GM19238 (cell line): ENCODE results near the gene GNB5.
A peak's percentile ranks its signal among the peaks of the same experiment; 100 is the strongest.

ENCODE experiments used
- DNase-seq: peaks from one replicate; pipeline ENCODE4 v3.0.0; 2011; ENCODE audit warnings: low spot score; ENCODE audit not compliant: insufficient read length

Gene GNB5

DNA sequence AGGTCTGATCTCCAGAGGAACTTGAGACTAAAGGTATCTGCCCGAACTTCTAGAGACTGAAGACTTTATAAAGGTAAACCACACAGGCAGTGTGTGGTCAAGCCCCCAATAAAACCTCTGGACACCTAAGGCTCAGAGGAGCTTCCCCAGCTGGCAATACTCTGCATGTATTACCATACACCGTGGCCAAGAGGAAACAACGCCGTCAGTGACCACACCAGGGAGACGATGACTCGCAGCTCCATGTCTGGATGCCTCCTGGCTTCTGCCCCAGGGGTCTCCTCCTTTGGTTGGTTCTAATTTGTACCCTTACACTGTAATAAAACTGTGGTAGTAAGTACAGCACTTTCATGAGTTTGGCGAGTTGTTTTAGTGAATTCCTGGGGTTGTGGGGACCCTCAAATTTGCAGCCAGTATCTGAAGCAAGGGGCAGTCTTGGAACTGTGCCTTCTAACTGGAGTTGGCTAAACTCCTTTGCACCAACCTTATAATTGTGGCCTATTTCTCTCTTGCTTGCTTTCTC lies 46.5 kb downstream of the GNB5 start:
- no peak for DNase-seq

GRCh38 chr15:52143873-52144272 lies 47.3 kb downstream of the GNB5 start:
- DNase-seq: no peak

DNA sequence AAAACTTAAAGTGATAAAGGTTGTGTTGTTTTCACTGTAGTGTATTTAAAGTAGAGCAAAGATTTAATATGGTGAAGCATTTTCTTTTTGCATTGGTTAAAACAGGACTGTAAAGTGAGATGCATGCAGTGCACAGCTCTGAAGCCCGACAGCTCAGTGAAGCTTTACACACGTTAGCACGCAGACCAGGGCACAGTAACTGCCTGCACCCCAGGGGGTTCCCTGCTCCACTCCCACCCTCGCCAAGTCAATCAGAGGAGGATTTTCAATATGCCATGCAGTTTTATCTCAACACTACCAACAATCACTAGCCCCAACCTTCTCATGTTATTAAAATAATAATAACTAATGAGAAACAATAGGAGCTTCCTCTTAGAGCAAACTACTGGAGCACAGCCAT lies 50.5 kb downstream of the GNB5 start:
- no peak for DNase-seq

DNA sequence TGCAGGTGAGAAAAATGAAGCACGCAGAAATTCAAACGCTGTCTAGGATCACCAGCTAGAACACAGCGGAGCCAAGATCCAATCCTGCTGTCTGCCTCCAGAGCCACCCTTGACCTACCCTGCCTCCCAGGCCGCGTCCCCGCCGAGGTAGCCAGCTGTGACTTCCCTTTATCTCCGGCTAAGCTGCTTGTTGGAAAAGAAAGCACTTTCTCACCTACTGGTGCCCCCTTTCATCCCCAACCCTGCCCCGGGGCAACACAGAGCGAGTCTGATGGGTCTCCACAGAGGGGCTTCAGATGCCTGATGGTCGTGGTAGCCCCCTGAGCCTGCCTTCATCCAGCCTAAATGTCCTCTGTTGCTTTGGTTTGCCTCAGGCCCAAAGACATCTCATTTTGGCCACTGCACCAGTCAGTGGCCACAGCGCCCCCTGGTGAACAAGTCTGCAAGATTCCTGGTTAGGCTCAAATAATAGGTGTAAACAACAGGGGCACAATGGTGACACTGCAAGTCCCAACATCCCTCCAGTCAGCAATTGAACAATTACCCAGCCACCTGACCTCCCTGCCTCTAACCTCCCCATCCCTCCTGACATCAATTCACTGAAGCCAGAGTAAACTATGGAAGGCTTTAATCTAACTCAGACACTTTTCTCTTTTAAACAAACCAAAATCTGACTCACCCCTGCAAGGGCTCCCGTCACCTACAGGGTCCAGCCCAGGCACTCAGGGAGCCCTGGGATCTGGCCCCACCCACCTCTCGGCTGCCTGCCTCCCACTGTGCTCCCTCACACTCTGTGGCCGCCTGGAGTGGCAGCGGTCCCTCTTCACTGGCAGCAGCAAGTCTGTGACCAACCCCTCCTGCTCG lies 51.4 kb downstream of the GNB5 start:
- DNase-seq: peak; percentile 65

DNA sequence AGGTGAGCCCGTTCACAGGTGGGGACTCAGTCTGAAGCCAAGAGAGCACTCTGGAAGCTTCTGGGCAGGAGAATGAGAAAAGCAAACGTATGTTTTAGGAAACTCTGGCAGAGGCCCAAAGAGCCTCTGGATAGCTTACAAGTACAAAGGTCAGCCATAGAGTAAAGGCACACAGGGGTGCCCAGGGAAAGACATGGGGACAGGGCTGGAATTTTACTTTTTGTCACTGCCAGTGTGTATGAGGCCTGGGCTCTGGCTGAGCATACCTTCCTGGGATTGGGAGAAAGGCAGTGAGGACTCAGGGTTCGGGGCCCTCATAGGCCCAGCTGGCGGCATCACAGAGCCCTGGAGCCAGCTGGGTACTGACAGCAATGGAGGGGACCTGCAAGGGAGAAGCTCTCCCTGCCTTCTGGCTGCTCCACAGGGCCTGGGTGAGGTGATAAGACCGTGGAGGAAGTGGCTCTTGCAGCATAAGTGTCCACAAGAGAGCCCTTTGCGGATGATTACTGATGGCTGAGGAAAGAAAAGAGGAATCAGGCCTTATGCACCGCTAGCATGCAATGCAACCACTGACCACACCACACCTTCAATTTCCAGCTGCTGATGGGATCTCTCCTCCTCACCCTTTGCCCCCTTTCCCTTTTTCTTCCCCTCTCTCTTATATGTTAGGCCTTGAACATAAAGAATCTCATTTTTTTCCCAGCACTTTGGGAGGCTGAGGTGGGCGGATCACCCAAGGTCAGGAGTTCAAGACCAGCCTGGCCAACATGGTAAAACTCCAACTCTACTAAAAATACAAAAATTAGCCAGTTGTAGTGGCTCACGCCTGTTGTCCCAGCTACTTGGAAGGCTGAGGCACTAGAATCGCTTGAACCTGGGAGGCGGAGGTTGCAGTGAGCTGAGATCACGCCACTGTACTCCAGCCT lies 53.5 kb downstream of the GNB5 start:
- DNase-seq: no peak

GRCh38 chr15:52136442-52136980 lies 54.7 kb downstream of the GNB5 start:
- no peak for DNase-seq

DNA sequence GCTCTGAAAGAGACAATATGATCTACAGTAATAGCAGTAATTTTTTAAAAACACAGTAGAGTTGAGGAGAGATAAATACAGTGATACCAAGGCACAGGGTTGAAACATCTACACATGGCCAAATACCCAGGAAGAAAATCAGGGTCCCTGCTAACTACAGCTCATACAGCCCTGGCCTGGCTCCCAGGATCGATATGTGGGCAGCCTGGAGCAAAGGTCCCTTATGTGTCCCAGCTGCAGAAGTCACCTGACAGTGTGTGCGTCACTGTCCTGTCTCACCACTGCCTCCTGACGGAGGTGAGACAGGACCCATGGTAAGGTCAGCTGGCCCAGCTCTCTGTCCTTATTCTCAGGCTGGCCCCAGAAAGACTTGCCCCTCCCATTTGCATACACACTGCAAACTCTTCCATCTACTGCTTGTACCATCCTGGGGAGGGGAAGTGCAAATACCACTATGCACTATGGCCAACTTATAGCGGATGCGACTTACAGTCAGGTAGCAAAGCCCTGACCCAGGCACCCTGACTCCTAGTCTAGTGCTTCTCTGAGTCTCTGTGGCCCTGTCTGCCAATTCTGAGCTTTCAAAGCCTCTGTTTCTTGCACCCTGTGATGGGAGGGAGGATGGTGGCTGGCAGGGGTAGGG lies 56.6 kb downstream of the GNB5 start:
- no peak for DNase-seq

GRCh38 chr15:52133510-52134220 lies 57.5 kb downstream of the GNB5 start:
- DNase-seq: no peak

DNA sequence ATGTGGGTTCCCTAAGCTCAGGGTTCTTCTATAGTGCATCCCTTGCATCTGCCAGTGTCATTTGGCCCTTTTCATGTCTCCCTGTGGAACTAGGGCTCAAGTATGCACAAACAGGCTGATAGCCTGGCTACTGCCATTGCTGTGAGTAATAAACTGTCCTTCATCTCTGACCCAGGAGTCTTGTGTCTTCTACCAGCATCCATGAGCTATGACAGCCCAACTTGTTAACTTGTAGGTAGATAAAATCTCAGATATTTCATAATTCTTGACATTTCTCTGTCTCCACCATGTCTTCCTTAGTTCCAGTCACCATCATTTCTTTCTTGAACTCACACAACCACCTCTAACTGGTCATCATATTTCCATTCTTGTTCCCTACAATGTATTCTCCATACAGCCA lies 59.1 kb downstream of the GNB5 start:
- DNase-seq: no peak

- no peak for DNase-seq
Observed at GRCh38 chr15:52128568-52128967, 62.6 kb downstream of the GNB5 start.

DNA sequence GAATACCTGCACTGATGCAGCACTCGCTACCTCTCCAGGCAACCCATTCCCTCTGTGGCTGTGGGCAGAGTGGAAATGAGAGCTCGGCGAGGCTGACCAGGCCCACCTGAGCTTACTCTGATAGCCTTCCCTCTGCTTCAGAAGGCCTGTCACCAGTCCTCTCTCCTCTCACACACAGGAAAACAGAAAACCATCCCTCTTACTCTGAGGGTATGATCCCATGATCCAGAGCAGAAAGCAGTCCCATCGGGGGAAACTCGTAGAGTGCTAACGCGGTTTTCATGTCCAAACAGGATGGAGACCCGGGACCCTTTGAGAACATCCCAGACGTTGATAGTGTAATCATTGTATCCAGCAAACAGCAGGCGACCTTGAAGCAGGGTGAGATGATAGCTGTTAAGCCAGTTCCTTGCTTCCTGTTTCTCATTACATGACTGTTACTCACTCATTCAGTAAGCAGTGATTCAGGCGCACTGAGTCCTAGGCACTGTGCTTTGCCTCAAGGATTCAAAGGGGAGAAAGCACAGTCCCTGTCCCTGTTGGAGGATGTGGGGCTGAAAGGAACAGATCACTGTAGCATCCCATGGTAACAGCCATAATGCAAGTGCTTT lies 66.8 kb downstream of the GNB5 start:
- no peak for DNase-seq

DNA sequence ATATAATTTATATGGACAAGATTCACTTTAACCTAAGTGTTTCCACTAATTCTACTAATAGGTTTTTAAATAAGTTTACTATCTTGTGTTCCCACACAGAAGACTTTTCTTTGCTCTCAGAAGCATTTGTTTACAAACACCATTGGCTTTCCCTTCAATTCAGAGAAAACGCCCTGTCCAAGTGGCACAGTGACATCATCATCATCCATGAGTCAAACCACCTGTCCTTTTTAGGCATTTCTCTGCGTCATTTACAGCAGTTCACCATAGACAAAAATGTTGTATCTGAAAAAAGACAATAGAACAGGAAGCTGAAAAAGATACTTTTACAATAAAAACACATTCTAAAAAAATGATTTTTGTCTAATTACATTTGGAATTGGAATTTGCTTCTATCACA lies 69.3 kb downstream of the GNB5 start:
- DNase-seq: no peak

- no peak for DNase-seq
Observed at GRCh38 chr15:52121006-52121405, 70.2 kb downstream of the GNB5 start.

DNA sequence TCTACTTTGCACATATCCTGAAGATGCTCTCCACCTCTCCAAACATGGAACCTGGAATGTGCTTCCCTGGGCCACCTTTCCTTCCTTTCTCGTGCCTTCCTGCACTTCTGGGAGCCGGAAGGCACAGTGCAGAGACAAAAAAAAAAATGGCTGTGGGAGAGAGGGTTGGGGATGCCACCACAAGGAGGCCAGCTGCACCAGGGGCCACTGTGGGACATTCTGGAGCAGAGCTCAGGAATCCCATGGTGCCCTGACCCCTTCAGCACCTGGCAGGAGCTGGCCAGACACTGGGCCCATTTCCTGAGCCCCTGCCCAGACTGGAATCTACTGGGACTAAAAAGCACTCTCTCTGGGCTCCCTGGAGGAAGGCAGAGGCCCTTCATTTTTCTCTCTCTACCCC lies 70.7 kb downstream of the GNB5 start:
- no peak for DNase-seq

DNA sequence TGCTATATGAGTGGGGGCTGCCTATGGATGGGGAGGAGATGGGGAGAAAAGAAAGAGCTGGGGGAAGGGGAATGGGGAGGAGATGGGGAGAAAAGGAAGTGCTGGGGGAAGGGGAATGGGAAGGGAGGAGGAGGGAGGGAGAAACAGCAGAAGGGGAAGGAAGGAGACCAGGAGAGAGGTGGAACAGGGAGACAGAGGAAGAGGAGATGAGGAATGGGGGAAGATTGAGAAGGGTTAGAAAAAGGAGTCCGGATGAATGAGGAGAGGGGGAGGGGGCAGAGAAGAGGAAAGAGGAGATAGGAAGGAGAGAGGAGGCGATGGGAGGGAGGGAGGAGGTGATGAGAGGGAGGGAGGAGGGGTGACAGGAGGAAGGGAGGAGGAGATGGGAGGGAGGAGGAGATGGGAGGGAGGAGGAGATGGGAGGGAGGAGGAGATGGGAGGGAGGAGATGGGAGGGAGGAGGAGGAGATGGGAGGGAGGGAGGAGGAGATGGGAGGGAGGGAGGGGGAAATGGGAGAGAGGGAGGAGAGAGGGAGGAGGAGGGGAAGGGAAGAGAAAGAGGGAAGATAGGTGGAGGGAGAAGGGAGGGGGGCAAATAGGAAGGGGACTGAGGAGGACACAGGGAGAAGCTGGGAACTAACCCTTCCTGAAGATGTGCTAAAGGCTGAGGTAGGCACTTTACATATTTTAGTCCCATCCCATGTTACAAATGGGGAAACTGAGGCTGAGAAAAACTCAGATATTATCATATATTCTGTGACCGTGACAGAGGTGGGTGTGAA lies 72.0 kb downstream of the GNB5 start:
- no peak for DNase-seq

DNA sequence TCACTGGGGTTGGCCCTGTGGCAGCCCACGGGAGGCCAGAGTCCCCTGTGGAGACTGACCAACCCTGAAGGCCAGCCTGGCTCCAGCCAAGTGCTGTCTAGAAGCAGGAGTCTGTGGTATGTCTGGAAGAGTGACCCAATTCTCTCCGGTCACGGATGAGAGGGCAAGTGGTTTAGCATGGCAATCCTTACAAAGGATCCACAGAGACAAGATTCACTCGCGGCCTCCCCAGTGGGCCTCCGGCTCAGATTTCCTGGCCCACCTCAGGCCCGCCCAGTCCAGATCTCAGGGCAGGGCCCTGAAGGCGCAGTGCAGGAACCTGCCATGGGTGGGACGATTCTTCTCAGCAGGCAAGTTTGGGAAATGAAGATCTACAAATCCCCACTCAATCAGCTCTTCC lies 73.6 kb downstream of the GNB5 start:
- no peak for DNase-seq

DNA sequence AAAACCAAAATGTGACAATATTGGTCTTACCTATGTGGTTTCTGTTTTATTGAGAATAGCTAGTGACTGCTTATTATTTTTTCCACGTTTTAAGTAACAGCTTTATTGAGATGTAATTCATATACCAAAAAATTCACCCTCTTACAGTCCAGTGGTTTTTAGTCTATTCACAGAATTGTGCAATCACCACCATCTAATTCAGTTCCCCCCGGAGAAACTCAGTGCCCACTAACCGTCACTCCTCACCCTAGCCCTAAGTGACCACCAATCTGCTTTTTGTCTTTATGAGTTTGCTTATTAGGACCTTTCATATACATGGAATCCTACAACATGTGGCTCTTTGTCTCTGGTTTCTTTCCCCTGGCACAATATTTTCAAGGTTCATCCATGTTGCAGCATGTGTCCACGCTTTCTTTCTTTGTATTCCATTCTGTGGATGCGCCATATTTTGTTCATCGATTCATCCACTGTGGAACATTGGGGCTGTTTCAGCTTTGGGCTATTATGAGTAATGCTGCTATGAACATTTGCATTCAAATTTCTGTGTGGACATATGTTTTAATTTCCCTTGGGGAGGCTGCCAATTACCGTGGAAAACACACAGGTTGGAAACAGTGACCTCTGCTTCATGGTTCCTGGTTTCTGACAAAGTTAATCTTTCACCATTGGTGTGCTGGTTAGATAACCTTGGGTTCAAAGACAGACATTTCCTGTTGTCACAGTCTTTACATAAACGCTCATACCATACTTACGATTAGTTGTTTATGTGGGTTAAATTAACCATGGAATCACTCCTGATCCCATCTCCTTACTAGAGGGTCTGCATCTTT lies 75.4 kb downstream of the GNB5 start:
- DNase-seq: no peak

- no peak for DNase-seq
Observed at GRCh38 chr15:52114261-52115055, 76.7 kb downstream of the GNB5 start.
